ENCODE measurements around the gene RSF1.

DNA sequence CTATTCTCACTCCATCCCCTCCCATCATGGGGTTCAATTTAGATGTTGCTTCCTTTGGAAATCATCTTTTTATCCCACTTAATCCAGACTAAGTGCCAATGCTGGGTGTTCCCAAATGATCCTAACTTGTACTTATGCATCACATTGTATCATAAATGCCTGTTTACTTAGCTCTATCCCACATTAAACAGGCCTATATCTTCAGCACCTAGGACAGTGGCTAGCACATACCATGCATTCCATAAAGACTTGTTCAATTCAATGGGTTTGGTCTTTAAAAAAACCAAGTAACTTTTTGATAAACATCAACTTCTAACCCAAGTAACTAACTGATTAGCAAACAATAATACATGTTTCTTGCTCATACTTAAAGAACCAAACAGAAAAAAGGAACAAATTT lies 40.6 kb downstream of the RSF1 start:
- TF ChIP-seq CTCF (IDR thresholded peaks at IDR 0.05) (no peak), POLR2A (IDR thresholded peaks at IDR 0.05) (no peak)

Data from Peyer's patch (tissue), 4 donors.